Measurements from ENCODE around the gene LHFPL6.

DNA sequence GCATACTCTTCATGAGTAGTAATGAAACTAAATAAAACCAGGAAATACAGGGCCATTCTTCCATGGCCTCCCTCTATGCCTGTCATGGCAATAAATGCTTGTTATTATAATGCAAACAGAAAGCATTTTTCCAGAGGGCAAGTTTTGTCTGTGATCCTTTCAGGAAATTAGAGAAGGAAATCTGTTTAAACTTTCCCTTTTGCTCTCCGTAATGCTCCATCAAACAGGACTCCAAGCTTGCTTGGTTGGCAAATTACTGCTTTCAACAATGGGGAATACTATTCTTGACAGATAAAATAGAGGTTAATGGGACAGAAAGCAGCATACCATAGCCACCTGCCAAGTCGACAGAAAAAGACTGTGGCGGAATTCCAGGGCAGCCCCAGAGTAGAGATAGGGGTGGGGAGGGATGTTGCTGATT lies 252.5 kb downstream of the LHFPL6 start:
- TF ChIP-seq, protein P1, sequence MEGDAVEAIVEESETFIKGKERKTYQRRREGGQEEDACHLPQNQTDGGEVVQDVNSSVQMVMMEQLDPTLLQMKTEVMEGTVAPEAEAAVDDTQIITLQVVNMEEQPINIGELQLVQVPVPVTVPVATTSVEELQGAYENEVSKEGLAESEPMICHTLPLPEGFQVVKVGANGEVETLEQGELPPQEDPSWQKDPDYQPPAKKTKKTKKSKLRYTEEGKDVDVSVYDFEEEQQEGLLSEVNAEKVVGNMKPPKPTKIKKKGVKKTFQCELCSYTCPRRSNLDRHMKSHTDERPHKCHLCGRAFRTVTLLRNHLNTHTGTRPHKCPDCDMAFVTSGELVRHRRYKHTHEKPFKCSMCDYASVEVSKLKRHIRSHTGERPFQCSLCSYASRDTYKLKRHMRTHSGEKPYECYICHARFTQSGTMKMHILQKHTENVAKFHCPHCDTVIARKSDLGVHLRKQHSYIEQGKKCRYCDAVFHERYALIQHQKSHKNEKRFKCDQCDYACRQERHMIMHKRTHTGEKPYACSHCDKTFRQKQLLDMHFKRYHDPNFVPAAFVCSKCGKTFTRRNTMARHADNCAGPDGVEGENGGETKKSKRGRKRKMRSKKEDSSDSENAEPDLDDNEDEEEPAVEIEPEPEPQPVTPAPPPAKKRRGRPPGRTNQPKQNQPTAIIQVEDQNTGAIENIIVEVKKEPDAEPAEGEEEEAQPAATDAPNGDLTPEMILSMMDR (IDR thresholded peaks at IDR 0.05; ENCODE audit: low read length) = no peak
- no peak for TF ChIP-seq EZH2 (IDR thresholded peaks at IDR 0.05; ENCODE audit: borderline replicate concordance, low read length)

Data from OCI-LY1 (cell line).